Measurements from ENCODE around the gene UNG.

DNA sequence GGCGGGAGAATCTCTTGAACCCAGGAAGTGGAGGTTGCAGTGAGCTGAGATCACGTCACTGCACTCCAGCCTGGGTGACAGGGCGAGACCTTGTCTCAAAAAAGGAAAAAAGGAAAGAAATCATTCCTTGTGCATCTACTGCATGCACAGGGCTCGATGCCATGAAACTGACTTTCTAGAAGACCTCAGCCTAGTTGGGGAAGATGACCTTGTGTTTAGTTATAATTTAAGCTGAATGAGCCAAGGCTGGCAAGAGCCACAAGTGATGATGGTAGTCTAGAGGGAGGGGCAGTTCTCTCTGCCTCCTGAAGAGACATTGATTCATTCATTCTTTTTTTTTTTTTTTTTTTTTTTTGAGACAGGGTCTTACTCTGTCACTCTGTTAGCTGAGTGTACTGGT lies 43.2 kb downstream of the UNG start:
- no peak for TF ChIP-seq EZH2 (optimal IDR thresholded peaks at IDR 0.05; ENCODE audit: low read depth, low read length)
- no peak for TF ChIP-seq EZH2phosphoT487 (IDR thresholded peaks at IDR 0.05; ENCODE audit: low read length)
